ENCODE data around the gene DAAM2. TPM values are rescaled to one million over a fixed set of nuclear protein-coding genes. Genes with fewer than 3 reads are reported as not detected.

DAAM2 gene
- total and polyA plus RNA-seq, 2 donors (not counting 3 experiments of a cell fraction or from before 2014, with no cell fraction given) = 0.42 to 0.44 TPM

DNA sequence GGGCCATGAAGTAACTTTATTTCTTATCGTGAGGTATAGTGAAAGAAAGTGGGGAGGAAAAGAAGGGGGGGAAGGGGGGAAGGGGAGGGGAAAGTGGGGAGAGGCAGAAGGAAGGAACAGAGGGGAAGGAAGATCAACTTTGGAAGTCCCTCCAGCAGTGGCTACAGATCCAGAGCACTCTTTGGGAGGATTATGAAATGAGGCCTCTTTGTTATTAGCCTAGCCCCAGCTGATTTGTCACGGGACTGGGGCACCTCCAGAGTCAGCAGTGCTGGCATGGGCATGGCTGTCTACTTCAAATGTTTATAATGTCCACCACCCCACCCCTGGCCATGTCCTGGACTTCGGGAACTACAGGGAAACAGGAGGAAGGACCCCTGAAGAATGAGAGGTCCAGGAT, 134.5 kb downstream of the DAAM2 start:
- no peak for DNase-seq (ENCODE audit: low read depth, low spot score)

More for the DNA sequence above, 134.5 kb downstream of the DAAM2 start:
- CTCF ChIA-PET = no interaction called here
- POLR2A ChIA-PET = no interaction called here
- Histone ChIP-seq H3K27ac (ENCODE audit: insufficient read depth, low read depth, low read length) (no peak overlapping the region), H3K4me3 (replicated peaks in 1 of 3; ENCODE audit: insufficient read depth in 1 of 3, low read depth in 1 of 3, low read length in 3 of 3) (no peak overlapping the region), H3K79me2 (ENCODE audit: control insufficient read depth, insufficient read depth, low read length) (no peaks in the 10 kb centered on the region), H4K20me1 (replicated peaks; ENCODE audit: control insufficient read depth, extremely low read depth, insufficient read depth, low read length) (no peaks in the 10 kb centered on the region), H3K9ac (replicated peaks; ENCODE audit: extremely low read depth, insufficient read depth, low read length) (no peak overlapping the region), H3K9me1 (replicated peaks; ENCODE audit: control insufficient read depth, extremely low read depth, insufficient read depth, low read length) (no peaks in the 10 kb centered on the region), H3K27me3 (ENCODE audit: control insufficient read depth in 2 of 2, insufficient read depth in 2 of 2, low read length in 2 of 2) (no peaks in the 10 kb centered on the region), H3K36me3 (ENCODE audit: control insufficient read depth in 2 of 2, extremely low read depth in 1 of 2, insufficient read depth in 2 of 2, low read length in 2 of 2) (peaks cover 0 to 2% of the 10 kb centered on the region in 2 experiments), H3K9me3 (replicated peaks; ENCODE audit: control insufficient read depth, insufficient read depth, low read length) (no peaks in the 10 kb centered on the region), H3K4me1 (ENCODE audit: control insufficient read depth, extremely low read depth, insufficient read depth, low read length) (no peaks in the 10 kb centered on the region), H2AFZ (ENCODE audit: low read depth, low read length) (no peak overlapping the region), H3K4me2 (ENCODE audit: insufficient read depth, low read length) (no peak overlapping the region)
- TF ChIP-seq FOS (IDR thresholded peaks at IDR 0.05; ENCODE audit: borderline replicate concordance, insufficient read depth, low read length) (no peak), JUN (IDR thresholded peaks at IDR 0.05; ENCODE audit: borderline replicate concordance, insufficient read depth, insufficient read length, low read depth) (no peak), POLR2AphosphoS5 (IDR thresholded peaks at IDR 0.05; ENCODE audit: insufficient read depth, low read depth, low read length) (no peak), POLR2A (IDR thresholded peaks at IDR 0.05; ENCODE audit: low read depth, low read length) (no peak), GATA2 (IDR thresholded peaks at IDR 0.05; ENCODE audit: insufficient read depth, insufficient read length, low read depth, low read length) (no peak), EZH2 (IDR thresholded peaks at IDR 0.05; ENCODE audit: borderline replicate concordance, low read depth, low read length, severe bottlenecking) (no peak), MYC (IDR thresholded peaks at IDR 0.05; ENCODE audit: low read depth, low read length) (no peak), MAX (IDR thresholded peaks at IDR 0.05; ENCODE audit: insufficient read depth, insufficient read length) (no peak)
- TF ChIP-seq, protein P1, sequence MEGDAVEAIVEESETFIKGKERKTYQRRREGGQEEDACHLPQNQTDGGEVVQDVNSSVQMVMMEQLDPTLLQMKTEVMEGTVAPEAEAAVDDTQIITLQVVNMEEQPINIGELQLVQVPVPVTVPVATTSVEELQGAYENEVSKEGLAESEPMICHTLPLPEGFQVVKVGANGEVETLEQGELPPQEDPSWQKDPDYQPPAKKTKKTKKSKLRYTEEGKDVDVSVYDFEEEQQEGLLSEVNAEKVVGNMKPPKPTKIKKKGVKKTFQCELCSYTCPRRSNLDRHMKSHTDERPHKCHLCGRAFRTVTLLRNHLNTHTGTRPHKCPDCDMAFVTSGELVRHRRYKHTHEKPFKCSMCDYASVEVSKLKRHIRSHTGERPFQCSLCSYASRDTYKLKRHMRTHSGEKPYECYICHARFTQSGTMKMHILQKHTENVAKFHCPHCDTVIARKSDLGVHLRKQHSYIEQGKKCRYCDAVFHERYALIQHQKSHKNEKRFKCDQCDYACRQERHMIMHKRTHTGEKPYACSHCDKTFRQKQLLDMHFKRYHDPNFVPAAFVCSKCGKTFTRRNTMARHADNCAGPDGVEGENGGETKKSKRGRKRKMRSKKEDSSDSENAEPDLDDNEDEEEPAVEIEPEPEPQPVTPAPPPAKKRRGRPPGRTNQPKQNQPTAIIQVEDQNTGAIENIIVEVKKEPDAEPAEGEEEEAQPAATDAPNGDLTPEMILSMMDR (IDR thresholded peaks at IDR 0.05; ENCODE audit: extremely low read depth in 1 of 2, insufficient read depth in 1 of 2, low read depth in 1 of 2, low read length in 2 of 2) = no peak
- FAIRE-seq = no peak
- BruUV-seq (replicated peaks) = no TSS peak
- dilution Hi-C loops (cut with MboI; ENCODE audit: extremely low pct_ligation_motif_present, low sequenced_read_pairs) = no loop called here
- intact Hi-C loops (cut with micrococcal nuclease) = no loop called here
